ENCODE data around the gene MYH7.

DNA sequence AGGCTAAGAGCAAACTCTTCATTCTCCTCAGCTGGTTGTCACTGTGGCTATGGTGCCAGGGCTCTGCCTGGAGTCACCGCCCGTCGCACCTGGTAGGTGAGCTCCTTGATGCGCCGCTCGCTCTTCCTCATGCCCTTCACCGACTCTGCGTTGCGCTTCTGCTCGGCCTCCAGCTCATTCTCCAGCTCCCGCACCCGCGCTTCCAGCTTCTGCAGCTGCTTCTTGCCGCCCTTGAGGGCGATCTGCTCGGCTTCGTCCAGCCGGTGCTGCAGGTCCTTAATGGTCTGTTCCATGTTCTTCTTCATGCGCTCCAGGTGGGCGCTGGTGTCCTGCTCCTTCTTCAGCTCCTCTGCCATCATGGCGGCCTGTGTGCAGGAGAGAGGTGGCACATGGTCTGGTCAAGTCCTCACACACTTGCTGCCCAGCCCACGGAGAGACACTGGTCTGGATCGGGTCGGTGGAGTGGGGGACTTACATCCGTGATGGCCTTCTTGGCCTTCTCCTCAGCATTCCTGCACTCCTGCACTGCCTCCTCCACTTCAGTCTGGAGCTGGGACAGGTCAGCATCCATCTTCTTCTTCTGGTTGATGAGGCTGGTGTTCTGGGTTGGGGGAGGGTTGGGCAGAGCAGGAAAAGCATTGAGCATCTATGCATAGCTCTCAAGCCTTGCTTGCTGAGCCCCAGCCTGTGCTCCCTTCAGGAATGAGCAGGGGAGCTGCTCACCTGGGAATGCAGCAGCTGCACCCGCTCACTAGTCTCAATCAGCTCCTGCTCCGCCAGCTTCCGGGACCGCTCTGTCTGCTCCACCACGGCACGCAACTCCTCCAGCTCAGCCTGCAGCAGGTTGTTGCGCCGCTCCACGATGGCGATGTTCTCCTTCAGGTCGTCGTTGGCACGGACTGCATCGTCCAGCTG, 20.3 kb downstream of the MYH7 start:
- TF ChIP-seq POLR2AphosphoS5 (IDR thresholded peaks at IDR 0.05): no peak
- TF ChIP-seq POLR2A (IDR thresholded peaks at IDR 0.05): no peak
